A549 (cell line): ENCODE data around the gene PRKD2.

ENCODE experiments used
- BCL3 ChIP-seq: fragments of >200 bp; sonication (Bioruptor Twin); formaldehyde crosslinking; IDR thresholded peaks from 3 replicates; pipeline ENCODE4 v1.6.1; 2016
- CHD2 ChIP-seq: fragments of 150-350 bp; IDR thresholded peaks from 2 replicates; pipeline ENCODE4 v1.6.1; 2014; ENCODE audit warnings: low read length; ENCODE audit not compliant: partially characterized antibody
- KDM5A ChIP-seq: fragments of 200-600 bp; sonication (generic); IDR thresholded peaks from 2 replicates; pipeline ENCODE4 v1.6.1; 2016; ENCODE audit warnings: antibody characterized with exemption, mild to moderate bottlenecking
- POLR2A ChIP-seq: IDR thresholded peaks from 2 replicates; pipeline ENCODE4 v1.6.1; 2012; ENCODE audit warnings: mild to moderate bottlenecking, low read length
- RAD21 ChIP-seq, 2 experiments: fragments of >200 bp in 1 of 2; sonication (Bioruptor Twin) in 1 of 2; formaldehyde crosslinking in 1 of 2; IDR thresholded peaks in 1 of 2; conservative IDR thresholded peaks in 1 of 2; 2 replicates in 1 of 2; 3 replicates in 1 of 2; pipeline ENCODE4 v1.6.1; 2012 to 2018; ENCODE audit warnings: inconsistent platforms in 1 of 2
- SMC3 ChIP-seq: fragments of >200 bp; sonication (Bioruptor Twin); formaldehyde crosslinking; IDR thresholded peaks from 3 replicates; pipeline ENCODE4 v1.6.1; 2018; ENCODE audit warnings: inconsistent platforms
- TF ChIP-seq, protein P1 (sequence below): fragments of >200 bp; sonication (Bioruptor Twin); formaldehyde crosslinking; IDR thresholded peaks from 3 replicates; pipeline ENCODE4 v1.5.1; 2016
- TF ChIP-seq, protein P2 (sequence below): IDR thresholded peaks from 2 replicates; pipeline ENCODE4 v1.6.1; 2012

DNA sequence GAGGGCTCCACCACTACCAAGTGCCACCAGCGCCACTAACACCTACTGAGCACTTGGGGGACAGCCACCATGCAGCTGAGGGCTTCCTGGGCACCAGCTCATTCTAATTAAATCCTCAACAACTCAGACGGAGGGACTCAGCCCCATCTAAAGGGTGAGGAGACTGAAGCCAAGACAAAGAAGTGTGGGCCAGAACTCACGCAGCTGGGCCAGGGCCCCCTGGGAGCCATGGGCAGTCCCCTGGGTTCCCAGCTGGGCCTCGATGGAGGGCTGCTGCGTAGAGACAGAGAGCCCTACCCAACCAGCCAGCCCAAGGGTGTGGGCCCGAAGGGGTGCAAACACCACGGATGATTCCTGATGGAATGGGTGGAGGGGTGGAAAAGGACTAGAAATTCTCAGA lies 12.8 kb upstream of the PRKD2 start:
- TF ChIP-seq POLR2A = no peak
- no peak for TF ChIP-seq KDM5A
- TF ChIP-seq, protein P1, sequence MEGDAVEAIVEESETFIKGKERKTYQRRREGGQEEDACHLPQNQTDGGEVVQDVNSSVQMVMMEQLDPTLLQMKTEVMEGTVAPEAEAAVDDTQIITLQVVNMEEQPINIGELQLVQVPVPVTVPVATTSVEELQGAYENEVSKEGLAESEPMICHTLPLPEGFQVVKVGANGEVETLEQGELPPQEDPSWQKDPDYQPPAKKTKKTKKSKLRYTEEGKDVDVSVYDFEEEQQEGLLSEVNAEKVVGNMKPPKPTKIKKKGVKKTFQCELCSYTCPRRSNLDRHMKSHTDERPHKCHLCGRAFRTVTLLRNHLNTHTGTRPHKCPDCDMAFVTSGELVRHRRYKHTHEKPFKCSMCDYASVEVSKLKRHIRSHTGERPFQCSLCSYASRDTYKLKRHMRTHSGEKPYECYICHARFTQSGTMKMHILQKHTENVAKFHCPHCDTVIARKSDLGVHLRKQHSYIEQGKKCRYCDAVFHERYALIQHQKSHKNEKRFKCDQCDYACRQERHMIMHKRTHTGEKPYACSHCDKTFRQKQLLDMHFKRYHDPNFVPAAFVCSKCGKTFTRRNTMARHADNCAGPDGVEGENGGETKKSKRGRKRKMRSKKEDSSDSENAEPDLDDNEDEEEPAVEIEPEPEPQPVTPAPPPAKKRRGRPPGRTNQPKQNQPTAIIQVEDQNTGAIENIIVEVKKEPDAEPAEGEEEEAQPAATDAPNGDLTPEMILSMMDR = no peak
- TF ChIP-seq BCL3 = no peak
- TF ChIP-seq CHD2 = no peak
- no peak for TF ChIP-seq SMC3
- no peak for TF ChIP-seq RAD21 (conservative IDR thresholded peaks at IDR 0.05 in 1 of 2, IDR thresholded peaks at IDR 0.05 in 1 of 2)
- TF ChIP-seq, protein P2, sequence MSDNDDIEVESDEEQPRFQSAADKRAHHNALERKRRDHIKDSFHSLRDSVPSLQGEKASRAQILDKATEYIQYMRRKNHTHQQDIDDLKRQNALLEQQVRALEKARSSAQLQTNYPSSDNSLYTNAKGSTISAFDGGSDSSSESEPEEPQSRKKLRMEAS = no peak
